NCI-H1105 (cell line): ENCODE data around the gene TOP2B.

ENCODE experiments used
- DNase-seq: peaks from one replicate; lab custom pipeline; 2025; lab: John Stamatoyannopoulos, UW

TOP2B gene

GRCh38 chr3:25558121-25558520 lies 106.6 kb downstream of the TOP2B start:
- DNase-seq = no peak

GRCh38 chr3:25557694-25558093 lies 107.0 kb downstream of the TOP2B start:
- no peak for DNase-seq

GRCh38 chr3:25556447-25556846 lies 108.3 kb downstream of the TOP2B start:
- no peak for DNase-seq

- DNase-seq = no peak
These were observed 108.8 kb downstream of the TOP2B start for GRCh38 chr3:25555695-25556437.

- DNase-seq = no peak
These were observed 110.3 kb downstream of the TOP2B start for GRCh38 chr3:25554376-25554775.

- no peak for DNase-seq
These were observed 112.5 kb downstream of the TOP2B start for GRCh38 chr3:25552251-25552650.

GRCh38 chr3:25548836-25549235 lies 115.9 kb downstream of the TOP2B start:
- no peak for DNase-seq

GRCh38 chr3:25547943-25548674 lies 116.6 kb downstream of the TOP2B start:
- no peak for DNase-seq
